CD4-positive, alpha-beta T cell treated with Interleukin-6 for 4 hours (primary cell): ENCODE data around the gene CCDC74A.
"Not testable (repeated sequence)": the region's sequence is repeated elsewhere in the genome, so short reads cannot be mapped to it uniquely, and the experiment has no call there.

ENCODE experiments used
- DNase-seq: peaks from one replicate; pipeline ENCODE4 v3.0.0-alpha.2; 2020; ENCODE audit warnings: mixed read lengths

Gene CCDC74A

DNA sequence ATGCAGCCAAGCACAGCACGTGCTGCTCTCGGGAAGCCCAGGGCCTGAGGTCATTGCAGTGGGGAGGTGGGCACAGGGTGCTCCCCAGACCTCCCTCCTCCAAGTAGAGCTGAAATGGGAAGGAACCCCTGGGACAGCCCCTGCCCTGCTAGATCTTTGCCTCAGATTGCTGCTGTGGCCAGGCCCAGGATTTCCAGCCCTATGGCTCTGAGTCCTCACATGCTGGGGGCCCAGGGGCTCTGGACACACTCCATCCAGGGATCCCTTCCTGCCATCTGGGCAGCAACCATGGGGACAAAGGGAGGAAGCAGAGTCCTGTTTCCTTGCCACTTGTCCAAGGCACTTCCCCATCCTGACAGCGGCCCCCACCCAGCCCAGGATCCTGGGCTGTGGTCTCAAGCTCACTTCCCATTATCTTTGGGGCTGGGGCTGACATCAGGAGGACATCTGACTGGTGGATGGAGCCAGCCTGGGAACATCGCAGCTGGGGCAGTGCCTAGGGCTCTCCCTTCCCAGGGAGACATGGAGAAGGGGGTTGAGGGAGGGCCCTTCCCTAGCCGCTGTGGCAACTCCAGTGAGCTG is 2.3 kb downstream of the CCDC74A start:
- not testable (repeated sequence) for DNase-seq

DNA sequence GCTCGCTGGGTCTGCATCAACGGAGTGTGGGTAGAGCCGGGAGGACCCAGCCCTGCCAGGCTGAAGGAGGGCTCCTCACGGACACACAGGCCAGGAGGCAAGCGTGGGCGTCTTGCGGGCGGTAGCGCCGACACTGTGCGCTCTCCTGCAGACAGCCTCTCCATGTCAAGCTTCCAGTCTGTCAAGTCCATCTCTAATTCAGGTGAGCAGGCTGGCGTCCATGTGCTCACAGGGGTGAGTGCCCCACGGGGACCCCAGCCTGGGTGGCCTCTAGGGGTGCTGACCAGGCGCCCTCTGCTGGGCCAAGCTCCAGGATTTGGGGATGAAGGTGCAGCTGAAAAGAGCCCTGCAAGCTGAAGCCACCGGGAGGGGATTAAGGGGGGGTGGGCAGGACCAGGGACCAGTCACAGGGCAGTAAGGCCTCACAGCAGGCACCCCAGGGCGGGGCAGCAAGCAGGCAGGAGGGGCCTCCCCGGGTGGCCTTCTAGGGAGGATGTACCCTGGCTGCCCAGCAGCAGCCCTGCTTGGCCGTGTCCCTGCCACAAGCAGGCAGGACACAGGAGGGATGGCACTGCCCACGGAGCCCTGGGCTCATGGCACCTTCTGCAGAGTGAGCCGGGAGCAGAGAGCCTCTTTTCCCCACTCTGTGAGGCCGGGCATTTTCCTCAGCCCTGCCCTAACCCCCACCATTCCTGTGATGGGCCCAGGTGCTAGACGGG is 3.1 kb downstream of the CCDC74A start:
- not testable (repeated sequence) for DNase-seq

DNA sequence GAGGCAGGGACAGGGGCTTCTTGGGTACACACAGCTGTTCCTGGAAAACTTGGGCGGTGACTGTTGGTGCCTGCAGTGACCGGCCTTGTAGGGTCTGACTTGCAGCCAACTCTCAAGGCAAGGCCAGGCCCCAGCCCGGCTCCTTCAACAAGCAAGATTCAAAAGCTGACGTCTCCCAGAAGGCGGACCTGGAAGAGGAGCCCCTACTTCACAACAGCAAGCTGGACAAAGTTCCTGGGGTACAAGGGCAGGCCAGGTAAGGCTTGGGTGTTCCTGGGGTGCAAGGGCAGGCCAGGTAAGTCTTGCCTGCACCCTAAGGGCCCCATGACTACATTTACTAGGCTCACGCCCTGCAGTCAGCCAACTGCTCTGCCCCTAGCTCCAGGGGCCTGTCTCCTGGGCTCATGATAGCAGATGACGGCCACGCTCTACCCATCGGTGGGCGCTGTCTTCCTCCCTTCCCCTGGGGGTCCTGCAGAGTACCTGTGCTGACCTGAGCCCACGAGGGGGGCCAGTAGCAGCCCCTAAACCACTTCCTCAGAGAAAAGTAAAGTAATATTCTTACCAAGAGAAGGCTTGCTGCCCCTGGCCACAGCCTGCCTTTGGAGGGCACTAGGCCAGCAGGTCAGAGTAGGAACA is 4.0 kb downstream of the CCDC74A start:
- DNase-seq = not testable (repeated sequence)

DNA sequence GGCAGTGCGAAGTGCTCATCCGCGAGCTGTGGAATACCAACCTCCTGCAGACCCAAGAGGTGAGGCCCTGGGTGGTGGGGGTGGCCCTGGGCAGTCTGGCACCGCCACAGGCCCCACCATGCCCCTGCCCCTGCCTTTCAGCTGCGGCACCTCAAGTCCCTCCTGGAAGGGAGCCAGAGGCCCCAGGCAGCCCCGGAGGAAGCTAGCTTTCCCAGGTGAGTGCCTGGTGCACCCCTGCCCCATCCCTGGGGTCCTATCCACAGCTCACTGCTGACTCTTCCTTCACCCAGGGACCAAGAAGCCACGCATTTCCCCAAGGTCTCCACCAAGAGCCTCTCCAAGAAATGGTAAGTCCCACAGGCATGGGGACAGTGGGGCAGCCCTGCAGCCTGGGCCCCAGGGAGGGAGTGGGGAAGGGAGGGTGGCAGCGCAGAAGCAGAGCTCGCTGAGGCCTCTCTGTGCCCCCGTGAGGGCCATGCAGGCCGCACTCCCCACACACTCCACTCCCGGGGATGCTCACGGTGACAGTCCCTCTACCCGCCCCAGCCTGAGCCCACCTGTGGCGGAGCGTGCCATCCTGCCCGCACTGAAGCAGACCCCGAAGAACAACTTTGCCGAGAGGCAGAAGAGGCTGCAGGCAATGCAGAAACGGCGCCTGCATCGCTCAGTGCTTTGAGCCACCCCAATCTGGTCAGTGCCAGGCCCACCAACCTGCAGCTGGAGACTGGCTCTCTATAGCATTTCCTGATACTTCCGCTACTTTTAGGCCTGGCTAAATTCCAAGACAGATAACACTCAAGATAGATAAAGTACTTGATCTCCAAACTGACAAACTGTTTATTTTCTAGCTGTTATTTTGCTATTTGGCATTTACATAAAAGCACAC is 5.3 kb downstream of the CCDC74A start:
- not testable (repeated sequence) for DNase-seq

DNA sequence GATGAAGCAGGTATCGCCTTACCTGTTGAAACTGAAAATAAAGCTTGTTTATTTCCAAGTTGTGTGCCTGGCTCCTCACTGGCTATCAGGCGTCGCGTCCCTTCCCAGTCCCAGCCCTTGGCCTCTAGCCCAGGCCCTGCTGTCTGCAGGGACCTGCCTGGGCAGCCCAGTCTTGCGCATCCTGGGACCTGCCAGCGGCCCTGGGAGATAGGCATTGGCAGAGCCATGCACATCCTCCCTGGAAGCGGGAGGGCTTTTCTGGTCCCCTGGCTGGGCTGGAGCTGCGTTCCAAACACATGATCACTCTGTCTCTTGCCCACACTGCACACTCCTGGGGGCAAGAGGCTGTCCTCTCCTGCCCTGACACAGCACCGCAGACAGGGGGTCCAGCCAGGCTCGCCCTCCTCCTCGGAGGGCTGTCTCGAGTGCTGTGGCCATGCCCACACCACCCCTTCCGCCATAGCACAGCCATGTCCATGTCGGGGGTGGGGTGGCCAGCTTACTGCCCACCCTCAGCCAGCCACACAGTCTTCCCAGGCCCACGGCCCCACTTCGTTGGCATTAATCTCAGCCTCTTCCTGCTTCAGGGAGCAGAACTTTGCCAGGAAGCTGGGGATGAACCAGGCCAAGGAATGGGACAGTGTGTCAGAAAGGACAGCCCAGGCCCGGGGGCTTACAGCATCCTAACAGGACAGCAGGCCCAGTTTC is 6.1 kb downstream of the CCDC74A start:
- not testable (repeated sequence) for DNase-seq

DNA sequence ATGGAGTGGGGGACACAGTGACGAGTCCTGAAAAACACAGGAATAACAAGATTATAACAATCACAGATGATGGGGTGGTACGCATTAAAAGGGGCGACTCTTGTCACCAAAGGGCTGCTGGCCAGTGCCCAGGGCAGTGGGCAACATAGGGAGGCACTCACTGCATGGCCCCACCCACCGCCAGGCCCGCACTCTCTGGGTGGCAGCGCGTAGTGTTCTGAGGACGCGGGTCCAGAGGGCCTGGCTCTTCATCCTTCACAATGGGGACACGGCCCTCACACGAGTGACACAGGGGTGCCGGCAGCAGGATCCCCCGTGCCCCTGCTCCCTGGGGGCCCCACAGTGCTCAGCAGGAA is 6.6 kb downstream of the CCDC74A start:
- DNase-seq = not testable (repeated sequence)

DNA sequence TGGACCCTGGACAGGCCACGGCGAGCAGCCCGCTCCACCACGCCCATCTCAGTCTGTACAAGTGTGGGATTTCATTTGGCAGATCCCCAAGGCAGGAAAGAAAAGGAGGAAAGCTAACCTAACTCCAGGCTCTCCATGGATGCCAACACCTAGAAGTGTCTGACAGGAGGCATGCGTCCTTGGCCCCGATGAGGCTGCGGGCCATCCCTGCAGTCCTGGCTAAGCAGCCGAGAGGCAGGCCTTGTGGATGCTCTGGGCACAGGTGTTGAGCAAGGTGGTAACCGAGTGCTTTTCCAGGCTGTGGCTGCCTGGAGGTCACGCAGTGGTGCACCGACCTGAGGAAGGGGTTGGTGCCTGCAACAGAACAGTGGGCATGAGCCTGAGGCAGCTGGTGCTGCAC is 7.3 kb downstream of the CCDC74A start:
- not testable (repeated sequence) for DNase-seq

DNA sequence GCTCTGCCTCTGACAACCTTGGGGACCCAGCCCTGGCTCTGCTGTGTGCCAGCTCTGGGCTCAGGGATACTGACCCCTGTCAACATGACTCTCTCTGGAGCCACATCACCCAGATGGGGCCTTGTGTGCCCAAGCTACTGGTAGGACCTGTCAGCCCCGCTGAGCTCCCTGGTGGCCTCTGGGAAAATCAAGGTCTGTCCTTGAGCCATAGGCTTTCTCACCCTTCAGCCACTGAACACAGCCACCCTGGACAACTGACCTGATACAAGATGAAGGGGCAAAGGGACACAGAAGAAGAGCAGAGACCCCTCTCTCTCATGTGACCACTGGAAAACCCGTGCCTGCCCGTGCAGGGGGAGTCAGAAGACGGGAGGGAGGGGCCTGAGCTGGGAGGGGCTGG is 7.8 kb downstream of the CCDC74A start:
- no peak for DNase-seq

DNA sequence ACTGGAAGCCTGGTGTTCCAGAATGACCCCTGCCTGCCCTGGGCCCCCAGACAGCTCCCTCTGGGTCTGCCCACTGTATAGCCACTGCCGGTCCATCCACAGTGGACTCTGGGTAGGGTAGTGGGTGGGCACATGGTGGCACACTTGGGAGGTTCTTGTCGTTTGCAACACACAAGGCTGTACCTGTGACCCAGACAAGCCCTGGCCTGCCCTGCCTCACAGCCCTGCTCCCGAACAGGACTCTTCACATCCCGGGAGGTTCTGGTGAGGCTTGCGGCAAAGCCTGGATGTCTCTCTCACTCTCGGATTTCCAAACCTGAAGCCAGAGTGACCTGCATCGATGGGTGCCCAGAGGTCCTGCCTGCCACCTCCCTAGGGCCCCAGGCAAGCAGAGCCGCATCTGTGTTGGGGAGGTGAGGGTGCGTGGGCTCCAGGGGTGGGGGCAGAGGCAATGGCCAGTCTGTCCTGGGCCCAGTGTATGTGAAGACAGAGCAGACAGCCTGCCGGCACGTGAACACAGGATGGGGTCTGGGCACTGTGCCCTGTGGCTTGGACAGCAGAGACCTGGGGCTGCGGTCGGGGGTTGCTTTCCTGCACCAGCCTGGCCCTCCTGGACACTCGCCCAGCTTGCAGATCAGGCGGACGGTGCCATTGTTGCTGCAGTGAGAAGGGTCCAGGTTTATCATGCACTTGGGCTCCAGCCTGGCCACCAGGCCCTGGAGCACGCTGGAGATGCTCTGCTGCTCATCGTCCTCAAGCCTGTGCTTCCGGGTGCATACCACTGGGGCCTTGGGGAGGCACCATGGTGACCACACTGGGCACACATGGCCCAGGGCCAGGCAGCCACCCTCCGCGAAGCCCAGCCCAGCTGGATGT is 8.5 kb downstream of the CCDC74A start:
- DNase-seq = not testable (repeated sequence)

DNA sequence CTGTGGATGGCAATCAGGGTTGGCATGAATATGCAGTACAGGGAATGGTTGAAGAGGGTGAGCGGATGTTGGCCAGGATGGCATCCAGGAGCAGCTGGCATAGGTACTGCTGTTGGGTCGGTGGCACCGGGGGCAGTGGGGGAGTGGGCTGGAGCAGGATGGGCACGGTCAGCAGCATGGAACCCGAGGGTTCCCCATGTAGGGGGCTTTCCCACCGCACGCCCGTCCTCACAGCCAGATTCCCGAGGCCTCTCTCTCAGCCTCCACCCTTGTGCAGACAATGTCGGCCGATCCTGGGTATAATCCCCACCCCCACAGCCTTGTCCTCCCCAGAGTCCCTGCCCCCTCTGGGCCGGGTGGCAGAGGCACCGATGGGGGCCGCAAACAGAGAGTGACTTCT is 9.2 kb downstream of the CCDC74A start:
- DNase-seq = not testable (repeated sequence)

DNA sequence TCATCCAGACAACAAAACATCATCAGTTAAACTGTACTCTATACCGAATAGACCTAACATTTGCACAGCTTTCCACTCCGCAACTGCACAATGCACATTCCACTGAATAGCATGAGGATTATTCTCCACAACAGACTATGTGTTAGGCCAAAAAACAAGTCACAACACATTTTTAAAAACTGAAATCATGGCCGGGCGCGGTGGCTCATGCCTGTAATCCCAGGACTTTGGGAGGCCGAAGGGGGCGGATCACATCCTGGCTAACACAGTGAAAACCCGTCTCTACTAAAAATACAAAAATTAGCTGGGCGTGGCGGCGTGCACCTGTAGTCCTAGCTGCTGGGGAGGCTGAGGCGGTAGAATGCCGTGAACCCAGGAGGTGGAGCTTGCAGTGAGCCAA is 11.2 kb downstream of the CCDC74A start:
- DNase-seq = not testable (repeated sequence)

DNA sequence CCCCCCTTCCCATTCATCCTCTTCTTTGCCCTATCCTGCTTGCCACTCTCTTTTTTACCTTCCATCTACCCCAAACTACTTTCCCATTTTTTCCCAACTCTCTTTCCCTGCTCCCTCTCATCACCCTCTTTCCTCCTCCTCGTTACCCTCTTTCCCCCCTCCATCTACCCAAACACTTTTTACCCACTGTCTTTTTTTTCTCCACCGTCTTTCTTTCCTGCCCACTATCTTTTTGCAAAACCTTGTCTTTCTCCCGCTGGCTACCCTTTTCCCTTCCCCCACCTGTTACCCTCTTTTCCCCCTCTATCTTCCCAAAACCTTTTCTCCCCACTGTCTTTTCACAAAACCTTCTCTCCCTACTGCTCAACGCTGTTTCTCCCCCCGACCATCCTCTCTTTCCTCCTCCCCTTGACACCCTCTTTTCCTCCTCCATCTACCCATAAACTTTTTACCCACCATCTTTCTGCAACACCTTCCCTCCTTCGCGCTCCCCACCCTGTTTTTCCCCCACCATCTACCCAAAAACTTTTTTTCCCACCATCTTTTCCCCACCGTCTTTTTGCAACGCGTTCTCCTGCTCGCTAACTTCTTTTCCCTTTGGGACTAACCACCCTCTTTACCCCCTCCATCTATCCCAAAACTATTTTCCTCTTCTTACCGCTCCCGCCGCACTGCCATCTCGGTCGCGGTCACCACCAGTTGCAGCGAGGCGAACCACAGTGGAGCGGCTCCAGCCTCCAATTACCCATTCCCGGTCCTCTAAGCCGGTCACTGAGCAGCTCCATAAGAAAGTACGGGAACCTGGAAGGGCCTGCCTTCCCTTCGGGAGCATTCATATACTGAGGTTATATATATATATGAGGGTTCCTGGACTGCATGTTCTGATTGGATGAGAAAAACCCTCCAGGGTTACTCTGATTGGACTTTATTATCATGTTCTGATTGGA is 15.0 kb downstream of the CCDC74A start:
- no peak for DNase-seq

DNA sequence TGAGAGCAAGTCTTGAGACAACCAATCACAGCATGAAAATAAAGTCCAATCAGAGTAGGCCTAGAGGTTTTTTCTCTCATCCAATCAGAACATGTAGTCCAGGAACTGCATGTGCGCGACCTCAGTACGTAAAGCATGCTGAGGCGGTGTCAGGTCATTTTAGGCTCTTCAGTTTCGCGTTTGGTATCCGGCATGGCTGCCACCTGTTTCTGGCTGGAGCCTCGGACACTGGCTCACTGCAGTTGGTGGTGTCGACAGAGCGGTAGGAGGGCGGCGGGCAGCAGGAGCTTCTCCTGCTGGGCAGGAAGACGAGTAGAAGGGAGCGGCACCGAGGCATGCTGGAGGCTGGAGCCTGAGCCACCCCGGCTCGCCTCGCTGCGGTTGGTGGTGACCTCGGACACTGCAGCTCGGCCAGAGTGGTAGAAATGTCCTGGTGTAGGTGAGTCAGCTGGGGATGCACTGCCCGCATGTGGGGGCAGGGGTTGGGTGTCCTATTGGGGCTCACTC is 15.8 kb downstream of the CCDC74A start:
- DNase-seq = no peak

DNA sequence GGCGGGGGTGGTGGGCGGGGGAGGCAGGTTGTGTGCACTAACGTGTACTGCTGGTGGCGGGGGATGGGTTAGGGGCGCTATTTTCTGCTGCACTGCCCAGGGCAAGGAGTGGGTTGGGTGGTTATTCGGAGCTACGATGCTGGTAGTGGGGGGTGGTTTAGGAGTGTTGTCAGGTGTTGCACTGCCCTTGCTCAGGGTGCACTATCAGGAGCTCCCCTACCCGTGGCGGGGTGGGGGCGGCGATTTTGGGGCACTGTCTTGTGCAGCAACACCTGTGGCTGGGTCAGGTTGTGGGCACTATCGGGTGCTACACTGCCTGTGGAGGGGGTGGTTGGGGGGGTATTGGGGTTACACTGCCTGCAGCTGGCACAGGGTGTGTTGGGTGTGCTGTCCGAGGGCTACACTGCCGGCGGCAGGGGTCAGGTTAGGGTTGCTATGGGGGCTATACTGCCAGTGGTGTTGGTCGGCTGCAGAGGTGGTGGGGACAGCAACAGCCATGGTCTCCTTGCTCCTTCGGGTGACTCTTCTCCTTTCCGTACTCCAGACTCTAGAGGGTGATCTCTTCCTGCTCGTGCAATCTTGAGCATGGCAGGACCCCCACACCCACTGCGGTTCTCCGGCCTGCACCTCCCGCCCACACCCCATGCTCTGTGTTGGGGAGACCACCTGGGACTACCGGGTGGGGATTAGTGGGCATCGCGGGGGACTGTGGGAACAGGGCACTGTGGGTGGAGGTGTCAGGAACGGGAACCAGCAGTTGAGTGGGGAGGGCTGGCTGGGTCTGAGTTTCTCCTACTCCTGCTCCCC is 16.5 kb downstream of the CCDC74A start:
- not testable (repeated sequence) for DNase-seq

DNA sequence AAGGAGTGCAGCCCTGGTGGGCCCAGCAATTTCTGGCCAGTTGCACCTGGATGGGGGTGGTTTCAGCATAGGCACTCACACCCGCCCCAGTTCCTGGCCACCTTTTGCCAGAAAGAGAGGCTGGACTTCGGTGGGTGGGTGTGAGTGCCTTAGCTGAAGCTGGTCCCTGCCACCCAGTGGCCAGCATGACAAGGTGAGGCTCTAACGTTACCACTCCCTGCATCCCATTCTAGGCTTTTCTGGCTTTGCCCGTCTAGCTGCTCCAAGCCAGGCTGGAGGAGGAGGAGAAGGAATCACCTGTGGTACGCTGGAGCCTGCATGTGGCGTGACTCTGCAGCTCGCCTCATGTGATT is 17.1 kb downstream of the CCDC74A start:
- DNase-seq = not testable (repeated sequence)

DNA sequence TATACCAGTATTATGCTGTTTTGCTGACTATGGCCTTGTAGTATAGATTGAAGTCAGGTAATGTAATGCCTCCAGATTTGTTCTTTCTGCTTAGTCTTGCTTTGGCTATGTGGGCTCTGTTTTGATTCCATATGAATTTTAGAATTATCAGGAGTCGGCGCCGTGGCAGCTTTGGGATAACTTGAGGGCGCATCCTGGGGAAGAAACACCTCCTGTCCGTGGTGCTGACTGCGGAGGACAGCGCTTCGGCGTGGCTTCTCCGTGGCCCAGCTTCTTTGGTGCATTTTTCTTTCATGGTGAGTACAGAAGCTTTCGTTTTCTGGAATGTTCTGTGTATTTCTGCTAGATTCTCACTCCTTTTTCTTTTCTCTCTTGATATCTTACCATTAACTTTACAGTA is 25.2 kb downstream of the CCDC74A start:
- no peak for DNase-seq

DNA sequence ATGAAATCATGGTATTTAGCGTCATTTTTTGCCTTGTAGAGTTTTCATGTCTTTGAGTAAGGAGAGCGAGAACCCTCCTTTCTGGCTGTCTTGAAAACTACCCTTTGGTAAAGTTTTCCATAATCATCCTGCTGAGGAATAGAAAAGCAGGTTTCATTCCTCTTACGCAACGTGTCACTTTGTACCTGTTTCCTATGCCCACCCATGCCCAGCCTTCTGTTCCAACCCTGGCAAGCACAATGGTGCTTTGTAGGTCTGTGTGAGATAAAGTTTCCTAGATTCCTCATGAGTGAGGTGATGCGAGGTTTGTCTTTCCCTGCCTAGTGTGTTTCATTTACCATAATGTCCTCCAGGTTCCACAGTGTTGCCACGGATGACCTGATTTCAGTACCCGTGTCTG is 29.3 kb downstream of the CCDC74A start:
- no peak for DNase-seq

DNA sequence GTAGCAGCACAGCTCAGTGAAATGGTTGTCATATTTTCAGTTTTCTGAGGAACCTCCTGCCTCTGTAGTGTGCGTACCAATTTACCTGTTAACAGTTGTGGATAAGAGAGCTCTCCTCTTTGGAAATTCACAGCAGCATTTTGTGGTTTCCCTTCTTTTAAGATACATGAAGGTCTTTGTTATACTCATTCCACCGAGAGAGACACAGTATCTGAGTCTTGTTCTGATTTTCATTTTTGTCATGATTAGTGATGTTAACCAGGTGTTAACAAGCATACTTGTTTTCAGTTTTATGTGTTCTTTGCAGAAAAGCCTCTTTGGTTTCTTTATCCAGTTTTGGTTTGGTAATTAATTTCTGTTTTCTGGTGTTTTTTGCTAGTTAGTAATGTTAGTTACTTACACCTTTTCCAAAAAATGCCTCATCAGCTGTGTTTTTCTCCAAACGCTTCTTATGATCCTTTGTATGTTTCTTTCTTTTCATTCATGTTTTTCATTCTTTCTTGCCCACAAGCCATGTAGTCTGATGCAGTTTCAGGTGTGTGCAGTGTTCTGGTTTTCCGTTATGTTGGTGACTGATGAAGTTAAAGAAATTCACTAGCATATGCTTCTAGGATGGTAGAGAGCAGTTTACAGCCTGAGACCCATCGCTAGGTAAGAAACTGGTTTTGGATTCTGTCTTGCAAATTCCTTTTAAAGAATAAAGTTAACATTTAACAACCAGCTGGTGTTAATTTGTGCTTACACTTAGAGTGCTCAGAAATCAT is 30.1 kb downstream of the CCDC74A start:
- DNase-seq = no peak

DNA sequence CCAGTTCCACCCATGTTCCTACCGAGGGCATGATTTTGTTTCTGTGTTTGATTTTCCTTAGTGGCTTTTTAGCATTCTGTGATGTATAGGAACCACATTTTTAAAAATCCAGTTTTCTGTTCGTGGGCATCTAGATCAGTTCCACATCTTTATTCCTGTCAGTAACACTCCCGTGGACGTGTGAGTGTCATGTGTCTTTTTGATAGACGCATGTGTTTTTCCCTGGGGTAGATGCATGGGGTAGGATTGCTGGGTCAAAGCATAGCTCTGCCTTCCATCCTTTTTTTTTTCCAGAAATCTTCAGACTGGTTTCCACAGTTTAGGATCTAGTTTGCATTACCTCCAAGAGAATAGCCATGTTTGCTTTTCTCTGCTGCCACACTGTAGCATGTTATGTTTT is 38.7 kb downstream of the CCDC74A start:
- DNase-seq = no peak
